PC-9 (cell line): ENCODE measurements around the gene MMP17.
"Not testable (repeated sequence)": the region's sequence is repeated elsewhere in the genome, so short reads cannot be mapped to it uniquely, and the experiment has no call there.

Experiments used
- EZH2 ChIP-seq: fragments of 200-600 bp; sonication (generic); IDR thresholded peaks from 2 replicates; pipeline ENCODE4 v1.8.0; 2017; ENCODE audit warnings: antibody characterized with exemption, low read depth
- TF ChIP-seq, protein P1 (sequence below): fragments of 200-600 bp; sonication (generic); conservative IDR thresholded peaks from 2 replicates; pipeline ENCODE4 v1.6.1; 2017; ENCODE audit warnings: mixed run types, antibody characterized with exemption, mild to moderate bottlenecking, moderate library complexity

DNA sequence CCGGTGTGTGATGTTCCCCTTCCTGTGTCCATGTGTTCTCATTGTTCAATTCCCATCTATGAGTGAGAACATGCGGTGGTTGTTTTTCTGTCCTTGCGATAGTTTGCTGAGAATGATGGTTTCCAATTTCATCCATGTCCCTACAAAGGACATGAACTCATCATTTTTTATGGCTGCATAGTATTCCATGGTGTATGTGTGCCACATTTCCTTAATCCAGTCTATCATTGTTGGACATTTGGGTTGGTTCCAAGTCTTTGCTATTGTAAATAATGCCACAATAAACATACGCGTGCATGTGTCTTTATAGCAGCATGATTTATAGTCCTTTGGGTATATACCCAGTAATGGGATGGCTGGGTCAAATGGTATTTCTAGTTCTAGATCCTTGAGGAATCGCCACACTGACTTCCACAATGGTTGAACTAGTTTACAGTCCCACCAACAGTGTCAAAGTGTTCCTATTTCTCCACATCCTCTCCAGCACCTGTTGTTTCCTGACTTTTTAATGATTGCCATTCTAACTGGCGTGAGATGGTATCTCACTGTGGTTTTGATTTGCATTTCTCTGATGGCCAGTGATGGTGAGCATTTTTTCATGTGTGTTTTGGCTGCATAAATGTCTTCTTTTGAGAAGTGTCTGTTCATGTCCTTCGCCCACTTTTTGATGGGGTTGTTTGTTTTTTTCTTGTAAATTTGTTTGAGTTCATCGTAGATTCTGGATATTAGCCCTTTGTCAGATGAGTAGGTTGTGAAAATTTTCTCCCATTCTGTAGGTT, 18.5 kb upstream of the MMP17 start:
- TF ChIP-seq, protein P1, sequence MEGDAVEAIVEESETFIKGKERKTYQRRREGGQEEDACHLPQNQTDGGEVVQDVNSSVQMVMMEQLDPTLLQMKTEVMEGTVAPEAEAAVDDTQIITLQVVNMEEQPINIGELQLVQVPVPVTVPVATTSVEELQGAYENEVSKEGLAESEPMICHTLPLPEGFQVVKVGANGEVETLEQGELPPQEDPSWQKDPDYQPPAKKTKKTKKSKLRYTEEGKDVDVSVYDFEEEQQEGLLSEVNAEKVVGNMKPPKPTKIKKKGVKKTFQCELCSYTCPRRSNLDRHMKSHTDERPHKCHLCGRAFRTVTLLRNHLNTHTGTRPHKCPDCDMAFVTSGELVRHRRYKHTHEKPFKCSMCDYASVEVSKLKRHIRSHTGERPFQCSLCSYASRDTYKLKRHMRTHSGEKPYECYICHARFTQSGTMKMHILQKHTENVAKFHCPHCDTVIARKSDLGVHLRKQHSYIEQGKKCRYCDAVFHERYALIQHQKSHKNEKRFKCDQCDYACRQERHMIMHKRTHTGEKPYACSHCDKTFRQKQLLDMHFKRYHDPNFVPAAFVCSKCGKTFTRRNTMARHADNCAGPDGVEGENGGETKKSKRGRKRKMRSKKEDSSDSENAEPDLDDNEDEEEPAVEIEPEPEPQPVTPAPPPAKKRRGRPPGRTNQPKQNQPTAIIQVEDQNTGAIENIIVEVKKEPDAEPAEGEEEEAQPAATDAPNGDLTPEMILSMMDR = not testable (repeated sequence)
- not testable (repeated sequence) for TF ChIP-seq EZH2
